ENCODE results near the gene MRPS12. TPM values are rescaled to one million over a fixed set of nuclear protein-coding genes. Genes with fewer than 3 reads are reported as not detected.

Gene MRPS12
- total and polyA plus RNA-seq, 3 experiments from 2014 or later: 94.4 to 117 (median 113) TPM

- no peak overlapping the region for H3K27ac ChIP-seq (ENCODE audit: low read depth, low read length)
- ChIA-PET POLR2A (no interaction called here), CTCF (no interaction called here)
- Mint-ChIP-seq H3K4me1 (peaks cover 0 to 8% (median 6%) of the 10 kb centered on the region in 3 donors), H3K27ac (no peak overlapping the region), H3K9me3 (peaks cover 0 to 7% (median 0%) of the 10 kb centered on the region in 5 donors), H3K4me3 (no peak overlapping the region), H3K36me3 (peaks cover 0 to 4% (median 0%) of the 10 kb centered on the region in 3 donors), H3K27me3 (peaks cover 16 to 24% of the 10 kb centered on the region in 2 donors)
- no peaks in the 10 kb centered on the region for H3K36me3 ChIP-seq (ENCODE audit: insufficient read depth, low read length)
- H3K4me1 ChIP-seq (ENCODE audit: insufficient read depth, low read length): no peaks in the 10 kb centered on the region
- H3K4me3 ChIP-seq (ENCODE audit: low read length): no peak overlapping the region
- no peak for DNase-seq
- H3K9me3 ChIP-seq (ENCODE audit: low read length): no peaks in the 10 kb centered on the region
- H3K27me3 ChIP-seq (ENCODE audit: insufficient read depth, low read length, poor library complexity, severe bottlenecking): peaks cover 5% of the 10 kb centered on the region
Observed at GRCh38 chr19:38980583-38981374, 50.0 kb downstream of the MRPS12 start.

Other genes with a start within 250 kb of the MRPS12 start
- gene CAPN12, start 186.5 kb upstream of the MRPS12 start, total RNA-seq: 1 to 10 TPM; 5.2 to 5.3 TPM
- gene CAPN12, start 186.5 kb upstream of the MRPS12 start, polyA plus RNA-seq: 19.5 TPM
- gene LGALS7, start 157.4 kb upstream of the MRPS12 start, total RNA-seq: not detected
- not detected for gene LGALS7, start 157.4 kb upstream of the MRPS12 start, polyA plus RNA-seq
- gene LGALS7B, start 141.7 kb upstream of the MRPS12 start, total RNA-seq: not detected
- not detected for gene LGALS7B, start 141.7 kb upstream of the MRPS12 start, polyA plus RNA-seq
- 1 to 10 TPM; 1.2 to 1.8 TPM for gene LGALS4, start 118.0 kb upstream of the MRPS12 start, total RNA-seq
- gene LGALS4, start 118.0 kb upstream of the MRPS12 start, polyA plus RNA-seq: 0.44 TPM
- gene ECH1, start 99.2 kb upstream of the MRPS12 start, total RNA-seq: 100 to 1,000 TPM; 111 to 114 TPM
- 272 TPM for gene ECH1, start 99.2 kb upstream of the MRPS12 start, polyA plus RNA-seq
- 100 to 1,000 TPM; 656 to 679 TPM for gene HNRNPL, start 81.0 kb upstream of the MRPS12 start, total RNA-seq
- 73.4 TPM for gene HNRNPL, start 81.0 kb upstream of the MRPS12 start, polyA plus RNA-seq
- gene RINL, start 52.7 kb upstream of the MRPS12 start, total RNA-seq: 10 to 100 TPM; 82.3 to 85.4 TPM
- gene RINL, start 52.7 kb upstream of the MRPS12 start, polyA plus RNA-seq: 42.6 TPM
- gene SIRT2, start 31.3 kb upstream of the MRPS12 start, total RNA-seq: 10 to 100 TPM; 33.6 to 36.5 TPM
- gene SIRT2, start 31.3 kb upstream of the MRPS12 start, polyA plus RNA-seq: 51.2 TPM
- 100 to 1,000 TPM; 107 to 116 TPM for gene NFKBIB, start 31.0 kb upstream of the MRPS12 start, total RNA-seq
- gene NFKBIB, start 31.0 kb upstream of the MRPS12 start, polyA plus RNA-seq: 15.6 TPM
- gene CCER2, start 18.8 kb upstream of the MRPS12 start, total RNA-seq: under 1 TPM; 0.44 to 0.61 TPM
- gene CCER2, start 18.8 kb upstream of the MRPS12 start, polyA plus RNA-seq: not detected
- 10 to 100 TPM; 43.1 to 46.7 TPM for gene SARS2, start 181 bp upstream of the MRPS12 start, total RNA-seq
- gene SARS2, start 181 bp upstream of the MRPS12 start, polyA plus RNA-seq: 18.9 TPM
- not detected for gene FBXO17, start 44.8 kb downstream of the MRPS12 start, total RNA-seq
- gene FBXO17, start 44.8 kb downstream of the MRPS12 start, polyA plus RNA-seq: 0.16 TPM
- gene FBXO27, start 101.6 kb downstream of the MRPS12 start, total RNA-seq: under 1 TPM; 0.37 to 0.80 TPM
- gene FBXO27, start 101.6 kb downstream of the MRPS12 start, polyA plus RNA-seq: 0.64 TPM
- gene ACP7, start 153.4 kb downstream of the MRPS12 start, total RNA-seq: not detected
- 0.22 TPM for gene ACP7, start 153.4 kb downstream of the MRPS12 start, polyA plus RNA-seq
- 10 to 100 TPM; 21.3 to 21.8 TPM for gene PAK4, start 194.8 kb downstream of the MRPS12 start, total RNA-seq
- 1.8 TPM for gene PAK4, start 194.8 kb downstream of the MRPS12 start, polyA plus RNA-seq

Data from CD8-positive, alpha-beta memory T cell (primary cell).